HG03378 (cell line): Measurements from ENCODE around the gene DCST2.

ENCODE experiments used
- ATAC-seq: cut with Tn5 transposase; IDR thresholded peaks from one replicate; pipeline ENCODE4 v1.9.1; 2021; ENCODE audit warnings: mild to moderate bottlenecking, moderate library complexity; ENCODE audit not compliant: unreplicated experiment

Gene DCST2

GRCh38 chr1:155012026-155012546 lies 21.5 kb downstream of the DCST2 start:
- ATAC-seq, result no peak

- no peak for ATAC-seq
Observed at GRCh38 chr1:155011437-155012025, 22.1 kb downstream of the DCST2 start.

- no peak for ATAC-seq
Observed at GRCh38 chr1:155011004-155011416, 22.6 kb downstream of the DCST2 start.

- ATAC-seq, result no peak
Observed at GRCh38 chr1:155010211-155010918, 23.2 kb downstream of the DCST2 start.

DNA sequence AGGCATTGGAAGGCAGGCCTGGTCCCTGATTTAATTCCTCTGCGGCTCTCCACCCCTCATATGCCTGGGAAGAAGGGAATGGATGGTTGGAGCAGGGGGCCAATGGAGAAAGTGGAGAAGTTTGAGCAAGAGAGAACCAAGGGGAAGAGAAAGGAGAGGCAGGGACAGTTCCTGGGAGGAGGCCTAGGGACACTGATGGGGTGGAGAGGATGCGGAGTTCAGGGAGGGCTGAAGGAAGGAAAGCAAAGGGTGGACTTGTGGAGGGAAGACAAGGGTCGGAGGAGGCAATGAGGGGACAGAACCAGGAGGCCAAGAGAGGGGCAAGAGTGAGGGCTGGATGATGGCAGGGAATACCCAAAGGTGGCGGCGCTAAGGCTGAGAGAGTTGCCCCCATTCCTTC lies 23.8 kb downstream of the DCST2 start:
- no peak for ATAC-seq

DNA sequence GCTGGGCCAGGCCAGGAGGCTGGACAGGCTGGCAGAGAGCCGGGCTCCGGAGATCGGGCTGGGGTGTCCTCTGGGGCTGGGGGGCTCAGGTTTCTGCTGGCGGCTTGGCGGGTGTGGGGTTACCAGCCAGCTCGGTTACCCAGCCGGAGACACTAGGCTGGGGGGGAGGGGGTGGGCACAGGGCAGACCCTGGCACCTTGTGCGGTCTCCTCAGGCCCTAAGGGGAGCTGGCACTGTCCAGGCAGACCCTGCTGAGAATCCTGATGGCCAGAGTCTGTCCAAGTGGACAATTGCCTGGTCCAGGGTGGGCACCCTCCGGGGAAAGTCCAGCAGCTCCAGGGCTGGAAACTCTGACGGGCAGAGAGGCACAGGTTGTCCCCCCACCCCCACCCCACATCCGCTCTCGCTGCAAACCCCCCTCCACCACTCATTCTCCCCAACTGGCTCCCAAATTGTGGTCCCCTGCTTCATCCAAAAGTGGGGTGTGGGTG lies 24.3 kb downstream of the DCST2 start:
- ATAC-seq, result no peak

DNA sequence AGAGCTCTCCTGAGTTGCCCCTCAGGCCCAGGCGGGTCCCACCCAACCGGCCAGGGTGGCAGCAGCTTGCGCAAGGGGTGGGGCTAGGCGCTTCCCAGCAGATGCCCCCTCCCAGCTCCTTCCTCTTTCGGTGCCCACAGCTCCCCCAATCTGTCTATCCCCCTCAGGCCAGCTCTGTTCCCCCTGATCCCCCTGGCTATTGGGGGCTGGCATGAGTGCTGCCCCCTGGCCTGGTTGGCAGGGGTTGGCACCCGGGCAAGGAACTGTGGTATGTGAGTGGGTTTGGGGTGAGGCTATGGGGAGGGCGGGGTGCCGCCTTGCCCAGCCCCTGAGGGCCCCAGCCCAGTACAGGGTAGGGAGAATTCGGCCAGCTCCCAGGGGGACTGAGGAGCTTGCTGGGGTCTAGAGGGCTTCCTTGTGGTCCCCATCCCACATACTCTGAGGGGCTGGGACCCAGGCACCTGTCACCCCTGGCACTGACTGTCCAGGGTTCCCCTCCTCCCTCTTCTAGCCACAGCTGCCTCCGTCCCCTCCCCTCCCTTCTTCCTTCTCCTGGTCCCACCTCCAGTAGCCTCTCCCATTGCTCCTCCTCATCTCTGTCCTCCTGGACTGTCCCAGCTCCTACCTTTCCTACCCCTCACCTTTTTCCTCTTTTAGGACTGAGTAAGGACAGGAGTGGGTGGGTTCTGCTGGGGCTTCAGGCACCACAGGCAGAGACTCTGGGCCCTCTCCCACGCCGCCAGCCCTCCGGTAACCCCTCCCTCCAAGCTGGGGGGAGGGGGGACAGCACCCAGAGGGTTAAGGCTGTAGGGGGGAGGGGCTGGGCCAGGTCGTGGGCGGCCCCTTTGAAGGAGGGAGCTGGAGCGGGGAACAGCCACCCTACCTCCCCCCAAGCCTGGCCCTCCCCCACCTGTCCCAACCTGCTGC lies 25.3 kb downstream of the DCST2 start:
- no peak for ATAC-seq

DNA sequence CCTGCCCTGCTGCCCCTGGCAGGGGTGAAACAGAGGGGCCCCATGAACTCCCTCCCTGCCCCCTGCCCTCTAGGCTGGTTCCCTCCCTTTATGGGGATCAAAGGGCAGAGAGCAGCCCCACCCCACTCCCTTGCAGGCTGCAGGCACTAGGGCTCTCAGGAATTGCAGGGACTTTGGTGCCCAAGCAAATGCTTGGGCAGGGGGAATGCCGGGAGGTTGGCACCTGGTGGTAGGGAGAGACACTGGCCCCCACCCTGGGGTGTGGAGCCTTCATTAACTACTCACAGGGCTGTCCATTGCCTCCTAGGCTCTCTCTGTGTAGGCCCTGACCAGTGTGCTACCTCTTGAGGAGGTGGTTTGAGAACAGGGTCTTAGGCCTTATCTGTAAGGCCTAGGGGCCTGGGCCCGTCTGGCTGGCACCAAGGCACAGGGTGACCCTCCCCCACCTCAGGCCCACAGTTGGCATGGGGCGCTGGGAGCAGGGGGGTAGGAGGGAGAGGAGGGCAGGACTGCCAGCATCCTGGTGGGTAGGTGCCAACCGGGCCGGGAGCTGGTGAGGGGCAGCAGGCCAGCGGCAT lies 26.2 kb downstream of the DCST2 start:
- ATAC-seq, result no peak

DNA sequence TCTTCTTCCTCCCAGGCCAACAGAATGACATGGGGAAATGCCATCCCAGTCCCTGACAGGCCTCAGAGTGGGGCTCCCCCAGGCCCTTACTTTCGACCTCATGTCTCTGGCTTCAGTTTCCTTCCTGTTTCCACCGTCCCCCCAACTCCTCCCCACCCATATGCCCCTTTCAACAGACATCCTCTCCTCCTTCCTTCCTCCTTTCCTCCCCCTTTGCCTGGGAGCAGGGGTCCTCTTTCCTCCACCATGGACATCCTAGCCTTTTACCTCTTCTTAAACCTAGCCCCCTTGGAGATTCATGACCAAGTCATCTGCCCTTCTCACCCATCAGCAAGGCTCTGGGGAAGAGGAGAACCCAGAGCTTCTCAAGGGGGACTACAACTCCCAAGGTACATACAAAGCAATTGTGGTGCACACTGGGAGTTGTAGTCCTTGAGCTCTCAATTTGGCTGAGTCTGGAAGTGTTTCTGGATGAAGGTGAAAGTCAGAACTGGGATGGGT lies 26.9 kb downstream of the DCST2 start:
- ATAC-seq, result no peak

- no peak for ATAC-seq
Observed at GRCh38 chr1:155005076-155006011, 28.2 kb downstream of the DCST2 start.

- ATAC-seq, result no peak
Observed at GRCh38 chr1:155004352-155005075, 29.1 kb downstream of the DCST2 start.

- no peak for ATAC-seq
Observed at GRCh38 chr1:155003766-155004351, 29.7 kb downstream of the DCST2 start.

DNA sequence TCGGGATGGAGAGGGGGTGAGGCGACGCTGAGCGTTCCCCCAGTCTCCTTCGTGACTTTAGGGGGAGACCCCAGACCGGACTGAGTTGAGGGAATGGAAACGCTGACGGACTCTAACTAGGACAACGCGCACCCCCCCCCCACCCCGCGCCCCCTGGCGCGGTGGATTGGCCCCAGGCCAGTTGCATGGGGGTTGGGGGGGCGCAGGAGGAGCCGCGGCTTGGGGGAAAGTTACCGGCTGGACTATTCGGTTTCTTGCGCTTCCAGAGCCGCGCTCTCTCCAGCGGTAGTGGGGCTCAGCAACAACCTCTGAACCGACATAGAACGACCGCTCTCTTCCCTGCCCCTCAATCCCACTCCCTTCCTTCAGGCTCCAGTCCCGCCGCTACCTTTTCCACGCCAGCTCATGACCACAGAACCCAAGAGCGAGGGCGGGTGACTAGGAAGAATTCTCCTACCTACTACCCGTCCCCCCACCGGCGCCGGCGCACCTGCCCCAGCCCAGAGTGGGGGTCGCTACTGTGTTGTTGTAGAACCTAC lies 30.3 kb downstream of the DCST2 start:
- ATAC-seq, result no peak

- ATAC-seq, result no peak
Observed at GRCh38 chr1:155002464-155003226, 30.9 kb downstream of the DCST2 start, which contains the start of gene ZBTB7B. TSS of gene ZBTB7B (plus strand) at chr1:155002802. CDS start at chr1:155014661, 11,859 bp downstream.

DNA sequence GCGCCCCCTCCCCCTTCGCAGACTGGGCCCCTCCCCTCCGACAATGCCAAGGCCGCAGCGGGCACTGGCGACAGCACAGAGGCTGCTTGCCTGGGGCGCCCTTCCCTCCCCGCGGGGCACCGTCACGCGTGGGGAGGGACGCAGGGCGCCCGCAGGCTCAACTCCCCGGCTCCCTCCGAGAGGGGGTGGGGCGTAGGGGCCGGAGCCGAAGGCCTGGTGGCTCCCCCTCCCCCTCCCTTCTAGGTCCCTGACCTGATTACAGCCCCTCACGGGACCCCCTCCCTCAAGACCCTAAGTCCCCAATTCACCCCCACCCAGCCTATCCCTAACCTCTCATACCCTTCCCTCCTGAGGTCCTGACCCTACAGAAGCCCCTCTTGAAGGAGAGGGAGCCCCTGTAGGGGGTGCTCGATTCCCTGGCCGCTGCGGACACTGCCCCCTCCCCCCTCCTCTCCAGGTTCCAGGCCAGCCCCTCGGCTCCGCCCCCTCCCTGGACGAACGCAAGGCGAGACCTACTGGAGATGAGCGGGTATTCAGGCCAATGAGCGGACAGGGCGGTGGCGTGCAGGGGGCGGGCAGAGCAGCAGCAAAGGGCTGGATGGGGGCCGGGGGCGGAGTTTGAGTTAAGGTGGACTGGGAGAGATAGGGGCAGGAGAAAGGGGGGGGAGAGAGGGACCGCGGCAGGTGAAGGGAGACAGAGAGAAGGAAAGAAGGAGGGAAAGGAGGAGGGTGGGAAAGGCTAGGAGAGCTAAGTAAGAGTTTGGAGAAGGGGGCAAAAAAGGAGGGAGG lies 31.7 kb downstream of the DCST2 start:
- peak; percentile 49 for ATAC-seq

- peak; percentile 23 for ATAC-seq
Observed at GRCh38 chr1:155001425-155001674, 32.2 kb downstream of the DCST2 start.
